GM12878 (cell line): Measurements from ENCODE around the gene CTNNA1. TPM values are rescaled to one million over a fixed set of nuclear protein-coding genes. Genes with fewer than 3 reads are reported as not detected.
A peak's percentile ranks its signal among the peaks of the same experiment; 100 is the strongest.

Experiments used
- ATAC-seq: fragments of 200-7000 bp; cut with Tn5 transposase; 3 replicates; pipeline ENCODE4 v1.9.1; 2020; ENCODE audit warnings: mild to moderate bottlenecking, moderate library complexity
- BruUV-seq: library from RNA; stranded (reverse); fragments of 400-500 nt; replicated peaks from 2 replicates; lab custom pipeline; 2021; lab: Mats Ljungman, UMichigan
- CTCF ChIA-PET: fragments of 300-600 bp; sonication (Branson Sonifier 250); formaldehyde crosslinking; extraction: SDS; loops from one replicate; lab custom pipeline; 2021; ENCODE audit warnings: inconsistent platforms; lab: Yijun Ruan, JAX
- POLR2A ChIA-PET: fragments of 350-600 bp; formaldehyde crosslinking; extraction: SDS; loops from one replicate; lab custom pipeline; 2021; ENCODE audit warnings: inconsistent platforms; lab: Charles Lee
- RAD21 ChIA-PET: fragments of 300-600 bp; sonication (Branson Sonifier 250); formaldehyde crosslinking; loops from one replicate; lab custom pipeline; 2023; ENCODE audit warnings: antibody characterized with exemption; ENCODE audit not compliant: unreplicated experiment; lab: Charles Lee
- SMC1A ChIA-PET: fragments of 300-600 bp; sonication (Branson Sonifier 250); formaldehyde crosslinking; loops from one replicate; lab custom pipeline; 2023; ENCODE audit not compliant: unreplicated experiment, uncharacterized antibody; lab: Charles Lee
- DNase-seq: peaks from one replicate; pipeline ENCODE4 v3.0.0-alpha.2; 2011; ENCODE audit warnings: low read depth, low spot score
- FAIRE-seq: peaks from 3 replicates; lab custom pipeline; 2011; peaks lifted over from hg19 to GRCh38; lab: Jason Lieb, UNC
- H2AFZ ChIP-seq: 2 replicates; pipeline ENCODE4 v1.6.0; 2011; ENCODE audit warnings: low read depth, low read length, control low read depth; ENCODE audit not compliant: control insufficient read depth
- H3K27ac ChIP-seq: 2 replicates; pipeline ENCODE4 v1.5.1; 2011; ENCODE audit warnings: control low read depth; ENCODE audit not compliant: control insufficient read depth, insufficient read depth
- H3K27me3 ChIP-seq, 2 experiments: replicated peaks in 1 of 2; 2 replicates each; pipeline versions ENCODE4 v1.6.0 to v1.6.1; 2011; ENCODE audit warnings: low read length in 1 of 2; ENCODE audit not compliant: control insufficient read depth in 2 of 2, insufficient read depth in 2 of 2
- H3K36me3 ChIP-seq, 2 experiments: 2 replicates each; pipeline ENCODE4 v1.5.1; 2011; ENCODE audit warnings: low read length in 1 of 2; ENCODE audit not compliant: control insufficient read depth in 2 of 2, insufficient read depth in 2 of 2
- H3K4me1 ChIP-seq: 2 replicates; pipeline ENCODE4 v1.6.1; 2011; ENCODE audit warnings: mild to moderate bottlenecking, low read length, moderate library complexity, mixed read lengths; ENCODE audit not compliant: control insufficient read depth, insufficient read depth
- H3K4me2 ChIP-seq: 2 replicates; pipeline ENCODE4 v1.6.0; 2011; ENCODE audit warnings: control low read depth; ENCODE audit not compliant: control insufficient read depth, insufficient read depth
- H3K4me3 ChIP-seq: fragments of 200-600 bp; sonication (generic); 2 replicates; pipeline ENCODE4 v1.5.1; 2016
- H3K79me2 ChIP-seq: 2 replicates; pipeline ENCODE4 v1.6.0; 2011; ENCODE audit warnings: low read length; ENCODE audit not compliant: control insufficient read depth, insufficient read depth
- H3K9ac ChIP-seq: 2 replicates; pipeline ENCODE4 v1.8.0; 2011; ENCODE audit warnings: low read length, control low read depth, mixed read lengths; ENCODE audit not compliant: control insufficient read depth, insufficient read depth
- H3K9me3 ChIP-seq: replicated peaks from 3 replicates; pipeline ENCODE4 v1.5.1; 2011; ENCODE audit warnings: mild to moderate bottlenecking, low read length; ENCODE audit not compliant: control insufficient read depth, insufficient read depth
- H4K20me1 ChIP-seq: 2 replicates; pipeline ENCODE4 v1.6.0; 2011; ENCODE audit not compliant: control insufficient read depth, insufficient read depth
- ATF7 ChIP-seq: fragments of 450-650 bp; IDR thresholded peaks from 2 replicates; pipeline ENCODE4 v1.6.1; 2016; ENCODE audit warnings: low read depth, mild to moderate bottlenecking
- GABPA ChIP-seq: IDR thresholded peaks from 2 replicates; pipeline ENCODE4 v1.6.1; 2014; ENCODE audit warnings: antibody characterized with exemption, low read depth, mild to moderate bottlenecking, inconsistent platforms
- IRF4 ChIP-seq: IDR thresholded peaks from 2 replicates; pipeline ENCODE4 v1.6.1; 2011; ENCODE audit warnings: low read depth, low read length
- JUND ChIP-seq: IDR thresholded peaks from 2 replicates; pipeline ENCODE4 v1.6.1; 2012; ENCODE audit warnings: low read depth, mild to moderate bottlenecking, low read length, improper control_type of control experiment, moderate library complexity
- KDM1A ChIP-seq: fragments of 200-600 bp; sonication (generic); IDR thresholded peaks from 2 replicates; pipeline ENCODE4 v1.6.1; 2016; ENCODE audit warnings: borderline replicate concordance
- MTA3 ChIP-seq: IDR thresholded peaks from 2 replicates; pipeline ENCODE4 v1.6.1; 2012; ENCODE audit warnings: low read length, inconsistent platforms, borderline replicate concordance
- MXI1 ChIP-seq: fragments of 150-350 bp; IDR thresholded peaks from 2 replicates; pipeline ENCODE4 v1.6.1; 2011; ENCODE audit warnings: low read depth, mild to moderate bottlenecking, inconsistent platforms, low read length, improper control_type of control experiment
- NFYA ChIP-seq: IDR thresholded peaks from 2 replicates; pipeline ENCODE4 v1.6.1; 2011; ENCODE audit warnings: low read depth, mild to moderate bottlenecking, low read length, improper control_type of control experiment, borderline replicate concordance
- SIX5 ChIP-seq: IDR thresholded peaks from 2 replicates; pipeline ENCODE4 v1.6.1; 2011; ENCODE audit warnings: mild to moderate bottlenecking, low read depth, low read length, moderate library complexity; ENCODE audit not compliant: severe bottlenecking
- SMARCA5 ChIP-seq: fragments of 450-650 bp; IDR thresholded peaks from 2 replicates; pipeline ENCODE4 v1.6.1; 2017; ENCODE audit warnings: mild to moderate bottlenecking
- TCF7 ChIP-seq: IDR thresholded peaks from 2 replicates; pipeline ENCODE4 v1.6.1; 2014; ENCODE audit warnings: antibody characterized with exemption, borderline replicate concordance
- ZBED1 ChIP-seq: IDR thresholded peaks from 2 replicates; pipeline ENCODE4 v1.6.1; 2016; ENCODE audit warnings: borderline replicate concordance
- WGBS: methylation state at CpG from one replicate; pipeline ENCODE4 v1.1.6; 2016; ENCODE audit warnings: low lambda C conversion rate; ENCODE audit not compliant: insufficient replicate concordance, insufficient coverage; ENCODE audit errors: missing lambda C conversion rate; 5-methylcytosine and 5-hydroxymethylcytosine counted together
- in situ Hi-C: fragments of 300-500 bp; cut with MboI; formaldehyde crosslinking; loops from 9 replicates; pipeline ENCODE4 v1.14.3; 2018; ENCODE audit warnings: mixed read lengths
- intact Hi-C: fragments of 100-400 bp; cut with micrococcal nuclease; formaldehyde crosslinking; loops from one replicate; pipeline ENCODE4 v1.14.2; 2022; ENCODE audit not compliant: unreplicated experiment
- polyA plus RNA-seq, 11 experiments: library from polyadenylated mRNA; depleted of rRNA in 4 of 11; unstranded in 6 of 11; stranded (reverse) in 5 of 11; fragments of >200 nt; fragmentation: Nextera tagmentation in 4 of 11; fragmentation: Illumina TruSeq in 1 of 11; extraction: Ambion mirVana in 4 of 11; extraction: Trizol in 1 of 11; gene quantifications; 1 replicate in 1 of 11; 2 replicates in 10 of 11; pipeline versions ENCODE4 v1.2.1 to v1.2.3, GENCODE V29; 2011 to 2016; ENCODE audit warnings: inconsistent platforms in 2 of 11, missing spikeins in 2 of 11, low read depth in 1 of 11
- total RNA-seq, 4 experiments: library from RNA; depleted of rRNA in 3 of 4; stranded (reverse); fragments of >200 nt in 3 of 4; fragmentation: Illumina TruSeq in 1 of 4; extraction: Trizol in 1 of 4; gene quantifications; 2 replicates each; pipeline versions ENCODE4 v1.2.1 to v1.2.3, GENCODE V29; 2013 to 2021
- TF ChIP-seq, protein P1 (sequence below): fragments of 450-650 bp; IDR thresholded peaks from 2 replicates; pipeline ENCODE4 v1.6.1; 2017; ENCODE audit warnings: borderline replicate concordance
- TF ChIP-seq, protein P2 (sequence below): fragments of 450-650 bp; formaldehyde crosslinking; IDR thresholded peaks from 2 replicates; pipeline ENCODE4 v1.5.0; 2022; ENCODE audit warnings: mild to moderate bottlenecking, missing genetic modification characterization

Gene CTNNA1
- total and polyA plus RNA-seq, 10 of the 15 experiments (the other 5 are each of a cell fraction or from before 2014, with no cell fraction given) = 32.6 to 104 (median 57.7) TPM

DNA sequence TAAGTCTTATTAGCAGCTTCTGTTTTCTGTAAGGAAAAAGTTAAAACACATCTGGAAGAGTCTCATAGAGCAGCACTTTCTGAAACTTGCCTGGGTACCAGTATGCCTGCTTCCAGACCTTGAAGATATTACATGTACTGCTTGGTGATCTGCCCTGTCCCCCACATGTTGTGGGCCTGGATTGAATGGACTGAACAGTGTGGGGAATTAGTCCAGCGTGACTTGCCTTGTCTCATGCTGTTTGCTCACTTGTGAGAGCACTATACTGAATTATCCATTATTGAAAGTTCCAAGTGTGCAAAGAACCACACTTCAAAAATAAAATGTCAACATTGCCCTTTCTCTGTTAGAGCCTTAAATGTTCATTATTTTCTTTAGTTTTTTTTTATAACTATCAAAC lies 8.9 kb downstream of the CTNNA1 start:
- H2AFZ ChIP-seq = no peak overlapping the region

More for the DNA sequence above, 8.9 kb downstream of the CTNNA1 start:
- H3K4me1 ChIP-seq = no peaks in the 10 kb centered on the region; the same call in 1 of the 2 replicates
- ATAC-seq (peak; percentile 33; the same call in 2 of the 3 replicates), FAIRE-seq (no peak), DNase-seq (no peak)
- ChIA-PET SMC1A (interaction anchor here (0.9 to 3.5 kb wide), 5 partner anchors 10 to 27 kb away, joined by 3 to 14 read pairs (median 4); no protein-coding TSS in a partner anchor), RAD21 (no interaction called here), POLR2A (interaction anchor here (0.9 kb wide), 1 partner anchor 13 kb away, joined by 4 read pairs; no protein-coding TSS in a partner anchor), CTCF (interaction anchor here (1.4 to 3.0 kb wide), 2 partner anchors 15 to 27 kb away, joined by 3 to 18 read pairs; no protein-coding TSS in a partner anchor)
- H3K27me3 ChIP-seq = no peaks in the 10 kb centered on the region
- no peaks in the 10 kb centered on the region for H4K20me1 ChIP-seq
- no peak overlapping the region for H3K9ac ChIP-seq
- H3K36me3 ChIP-seq = no peaks in the 10 kb centered on the region; a peak in 3 of 4 replicates
- peaks cover 40% of the 10 kb centered on the region for H3K79me2 ChIP-seq
- no TSS peak for BruUV-seq
- WGBS = 100% methylated on average over 1 of the region's 1 CpG
- H3K4me3 ChIP-seq = no peak overlapping the region
- in situ Hi-C loops = no loop called here
- no peaks in the 10 kb centered on the region; the same call in 1 of the 3 replicates for H3K9me3 ChIP-seq
- no peak for TF ChIP-seq JUND
- TF ChIP-seq IRF4 = no peak
- no peak for TF ChIP-seq SIX5
- no peak for TF ChIP-seq GABPA
- no peak for TF ChIP-seq MTA3
- no peak for TF ChIP-seq KDM1A
- TF ChIP-seq MXI1 = no peak
- no peak for TF ChIP-seq ZBED1
- no peak for TF ChIP-seq NFYA
- no peak for TF ChIP-seq TCF7
- no peak for TF ChIP-seq SMARCA5
- no peak for TF ChIP-seq ATF7
- TF ChIP-seq, protein P1, sequence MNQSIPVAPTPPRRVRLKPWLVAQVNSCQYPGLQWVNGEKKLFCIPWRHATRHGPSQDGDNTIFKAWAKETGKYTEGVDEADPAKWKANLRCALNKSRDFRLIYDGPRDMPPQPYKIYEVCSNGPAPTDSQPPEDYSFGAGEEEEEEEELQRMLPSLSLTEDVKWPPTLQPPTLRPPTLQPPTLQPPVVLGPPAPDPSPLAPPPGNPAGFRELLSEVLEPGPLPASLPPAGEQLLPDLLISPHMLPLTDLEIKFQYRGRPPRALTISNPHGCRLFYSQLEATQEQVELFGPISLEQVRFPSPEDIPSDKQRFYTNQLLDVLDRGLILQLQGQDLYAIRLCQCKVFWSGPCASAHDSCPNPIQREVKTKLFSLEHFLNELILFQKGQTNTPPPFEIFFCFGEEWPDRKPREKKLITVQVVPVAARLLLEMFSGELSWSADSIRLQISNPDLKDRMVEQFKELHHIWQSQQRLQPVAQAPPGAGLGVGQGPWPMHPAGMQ = no peak
- TF ChIP-seq, protein P2, sequence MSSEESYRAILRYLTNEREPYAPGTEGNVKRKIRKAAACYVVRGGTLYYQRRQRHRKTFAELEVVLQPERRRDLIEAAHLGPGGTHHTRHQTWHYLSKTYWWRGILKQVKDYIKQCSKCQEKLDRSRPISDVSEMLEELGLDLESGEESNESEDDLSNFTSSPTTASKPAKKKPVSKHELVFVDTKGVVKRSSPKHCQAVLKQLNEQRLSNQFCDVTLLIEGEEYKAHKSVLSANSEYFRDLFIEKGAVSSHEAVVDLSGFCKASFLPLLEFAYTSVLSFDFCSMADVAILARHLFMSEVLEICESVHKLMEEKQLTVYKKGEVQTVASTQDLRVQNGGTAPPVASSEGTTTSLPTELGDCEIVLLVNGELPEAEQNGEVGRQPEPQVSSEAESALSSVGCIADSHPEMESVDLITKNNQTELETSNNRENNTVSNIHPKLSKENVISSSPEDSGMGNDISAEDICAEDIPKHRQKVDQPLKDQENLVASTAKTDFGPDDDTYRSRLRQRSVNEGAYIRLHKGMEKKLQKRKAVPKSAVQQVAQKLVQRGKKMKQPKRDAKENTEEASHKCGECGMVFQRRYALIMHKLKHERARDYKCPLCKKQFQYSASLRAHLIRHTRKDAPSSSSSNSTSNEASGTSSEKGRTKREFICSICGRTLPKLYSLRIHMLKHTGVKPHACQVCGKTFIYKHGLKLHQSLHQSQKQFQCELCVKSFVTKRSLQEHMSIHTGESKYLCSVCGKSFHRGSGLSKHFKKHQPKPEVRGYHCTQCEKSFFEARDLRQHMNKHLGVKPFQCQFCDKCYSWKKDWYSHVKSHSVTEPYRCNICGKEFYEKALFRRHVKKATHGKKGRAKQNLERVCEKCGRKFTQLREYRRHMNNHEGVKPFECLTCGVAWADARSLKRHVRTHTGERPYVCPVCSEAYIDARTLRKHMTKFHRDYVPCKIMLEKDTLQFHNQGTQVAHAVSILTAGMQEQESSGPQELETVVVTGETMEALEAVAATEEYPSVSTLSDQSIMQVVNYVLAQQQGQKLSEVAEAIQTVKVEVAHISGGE (CRISPR knock-in tag) = no peak
- no peak overlapping the region for H3K4me2 ChIP-seq
- intact Hi-C loops = no loop called here
- H3K27ac ChIP-seq = no peak overlapping the region
